Daoy (cell line): ENCODE results near the gene RBP4. TPM values are rescaled to one million over a fixed set of nuclear protein-coding genes. Genes with fewer than 3 reads are reported as not detected.

Source experiments
- DNase-seq: peaks from one replicate; pipeline ENCODE4 v3.0.0-alpha.2; 2015; ENCODE audit warnings: low read depth
- total RNA-seq: library from RNA; depleted of rRNA; stranded (reverse); fragments of >200 nt; shearing (Covaris generic); gene quantifications from 2 replicates; pipeline ENCODE4 v1.2.3, GENCODE V29; 2014; rRNA removed

Gene RBP4
- not detected in 2 replicates for total RNA-seq

DNA sequence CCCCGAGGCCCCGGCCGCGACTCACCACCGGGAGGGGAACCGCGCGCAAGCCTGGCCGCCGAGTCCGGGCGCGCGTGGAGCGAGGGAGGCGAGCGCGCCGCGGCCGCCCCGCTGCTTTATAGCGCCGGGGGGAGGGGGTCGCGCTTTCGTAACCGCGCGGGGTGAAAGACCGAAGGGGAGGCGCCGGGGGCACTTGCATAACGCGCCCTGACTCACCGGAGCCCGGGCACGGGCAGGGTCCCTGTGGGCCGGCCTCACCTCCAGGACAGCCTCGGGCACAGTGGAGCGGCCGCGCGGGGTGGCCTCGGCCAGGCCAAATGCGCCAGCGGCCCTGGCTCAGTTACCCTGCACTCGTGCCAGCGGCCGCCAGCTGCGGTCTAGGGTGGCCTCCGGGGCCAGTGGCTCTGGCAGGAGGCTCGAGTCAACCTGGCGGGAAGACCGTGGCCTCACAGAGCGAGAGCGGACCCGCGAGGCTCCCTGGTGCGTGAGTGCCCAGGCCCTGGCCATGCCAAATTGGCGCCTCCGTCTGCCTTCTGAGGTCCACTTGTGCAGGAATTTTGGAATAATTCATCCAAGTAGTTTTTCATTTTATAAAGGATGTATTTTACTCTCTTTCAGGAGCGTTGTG, at the start of gene RBP4:
TSS of gene RBP4 (minus strand) at position 90 of the 628 bp plus-strand sequence. CDS start 207 bp downstream, outside the sequence.
- DNase-seq: no peak

GRCh38 chr10:93639791-93640190, 38.8 kb upstream of the RBP4 start:
- no peak for DNase-seq

DNA sequence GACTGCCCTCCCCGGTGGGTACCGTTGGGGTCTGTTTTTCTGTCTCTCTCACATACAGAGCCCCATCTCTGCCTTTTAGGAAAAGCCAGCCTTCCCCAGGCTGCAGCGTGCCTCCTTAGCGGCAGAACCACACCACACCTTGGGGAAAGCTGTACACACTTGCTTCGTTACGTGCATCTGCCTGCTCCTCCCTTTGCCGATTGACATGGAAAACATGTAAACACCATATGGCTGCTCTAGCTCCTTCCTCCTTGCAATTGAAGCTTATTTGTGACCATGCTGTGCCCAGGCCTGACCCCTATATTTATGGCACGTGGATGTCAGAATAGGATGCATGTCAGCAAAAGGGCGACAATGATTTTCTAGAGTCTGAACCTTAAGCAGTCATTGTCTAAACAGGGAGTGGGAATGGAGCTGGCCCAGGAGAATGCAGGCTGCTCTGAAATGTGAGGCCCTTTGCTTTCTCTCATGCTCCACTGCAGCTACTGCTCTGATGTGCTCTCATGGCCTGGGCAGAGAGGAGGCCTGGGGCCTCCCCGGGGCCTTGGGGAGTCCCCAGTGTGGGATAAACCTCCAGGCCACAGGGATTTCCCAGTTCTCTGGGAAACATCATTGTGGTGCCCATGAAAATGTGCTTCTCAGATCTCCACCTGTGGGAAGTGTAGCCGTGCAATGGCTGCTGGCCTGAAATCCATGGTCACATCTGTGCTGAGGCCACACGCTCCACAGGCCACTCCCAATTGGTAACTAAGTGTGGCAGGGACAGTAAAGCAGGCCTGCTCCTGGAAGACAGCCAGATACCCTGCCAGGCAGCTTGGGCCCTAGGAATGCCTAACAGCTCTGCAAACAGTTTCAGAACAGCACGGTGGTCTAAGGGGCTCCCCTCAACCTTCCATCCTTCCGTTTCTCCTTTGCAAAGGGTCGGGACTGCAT, 29.9 kb upstream of the RBP4 start:
- DNase-seq: no peak

GRCh38 chr10:93629647-93630305, 28.7 kb upstream of the RBP4 start:
- no peak for DNase-seq

- no peak for DNase-seq
Observed at GRCh38 chr10:93628858-93629257, 27.8 kb upstream of the RBP4 start.

- no peak for DNase-seq
Observed at GRCh38 chr10:93622942-93623341, 21.9 kb upstream of the RBP4 start.

DNA sequence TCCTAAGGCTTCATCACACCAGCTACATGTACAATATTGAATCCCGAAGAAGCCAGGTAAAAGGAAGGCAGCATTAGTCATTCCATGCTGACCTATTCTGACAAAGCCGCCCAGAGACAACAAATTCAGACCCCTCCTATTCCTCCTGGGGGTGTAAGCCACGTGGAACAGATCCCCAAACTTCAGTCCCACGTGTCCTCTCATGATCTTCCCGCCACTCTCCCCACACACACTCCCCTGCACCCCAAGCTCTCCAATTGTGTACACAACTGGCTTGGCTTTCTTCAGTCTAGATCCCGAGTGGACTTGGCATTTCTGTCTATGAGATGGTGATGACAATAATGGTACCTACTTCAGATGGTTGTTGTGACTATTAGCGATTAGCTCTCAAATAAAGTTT, 19.9 kb upstream of the RBP4 start:
- DNase-seq: no peak

DNA sequence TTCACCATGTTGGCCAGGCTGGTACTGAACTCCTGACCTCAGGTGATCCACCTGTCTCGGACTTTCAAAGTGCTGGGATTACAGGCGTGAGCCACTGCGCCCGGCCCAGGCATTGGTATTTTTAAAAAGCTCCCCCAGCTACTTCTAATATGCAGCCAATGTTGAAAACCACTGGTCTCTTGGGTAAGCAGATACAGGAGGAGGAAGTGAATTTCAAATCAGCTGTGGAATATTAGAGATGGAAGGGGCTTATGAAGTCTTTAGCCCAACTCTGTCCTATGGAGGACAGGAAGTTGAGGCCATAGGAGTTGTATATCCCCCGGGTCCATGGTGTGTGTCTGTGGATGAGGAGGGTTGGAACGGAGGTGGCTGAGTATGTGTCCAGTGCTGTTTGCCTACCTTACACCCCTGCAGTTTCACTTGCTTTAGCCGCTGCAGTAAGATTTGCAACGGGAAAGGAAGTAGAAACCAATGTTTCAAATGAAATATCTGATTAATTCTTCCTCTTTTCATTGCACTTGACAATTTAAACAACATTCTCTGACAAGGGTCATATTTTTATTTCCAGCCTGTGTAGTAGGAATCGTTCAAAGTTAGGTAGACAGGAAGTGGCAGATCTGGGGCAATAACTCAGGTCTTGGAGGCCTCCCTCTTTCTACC, 14.7 kb upstream of the RBP4 start:
- no peak for DNase-seq

- DNase-seq: no peak
Observed at GRCh38 chr10:93614101-93614825, 13.2 kb upstream of the RBP4 start.

DNA sequence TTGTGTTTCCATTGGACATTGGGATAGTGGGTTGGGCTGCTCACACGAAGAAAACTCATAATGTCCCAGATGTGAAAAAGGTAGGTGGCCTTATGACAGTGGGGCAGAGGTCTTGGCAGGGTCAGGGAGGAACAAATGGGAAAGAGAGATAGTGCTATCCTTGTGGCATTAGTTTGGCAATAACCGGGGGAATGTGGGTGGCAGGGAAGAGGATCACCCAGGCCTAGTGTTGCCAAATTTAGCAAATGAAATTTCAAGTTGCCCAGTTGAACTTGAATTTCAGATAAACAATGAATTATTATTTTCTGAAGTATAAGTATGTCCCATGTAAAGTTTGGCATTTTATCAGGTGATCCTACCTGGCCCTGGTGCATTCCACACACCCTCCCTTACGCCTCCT, 12.1 kb upstream of the RBP4 start:
- DNase-seq: no peak

GRCh38 chr10:93612311-93612710, 11.3 kb upstream of the RBP4 start, which contains the start of gene PDE6C:
Gene PDE6C, plus strand, starts transcription at chr10:93612537. Its CDS starts 189 bp downstream, at chr10:93612726.
- DNase-seq: no peak

GRCh38 chr10:93608421-93608820, 7.4 kb upstream of the RBP4 start:
- DNase-seq: no peak

DNA sequence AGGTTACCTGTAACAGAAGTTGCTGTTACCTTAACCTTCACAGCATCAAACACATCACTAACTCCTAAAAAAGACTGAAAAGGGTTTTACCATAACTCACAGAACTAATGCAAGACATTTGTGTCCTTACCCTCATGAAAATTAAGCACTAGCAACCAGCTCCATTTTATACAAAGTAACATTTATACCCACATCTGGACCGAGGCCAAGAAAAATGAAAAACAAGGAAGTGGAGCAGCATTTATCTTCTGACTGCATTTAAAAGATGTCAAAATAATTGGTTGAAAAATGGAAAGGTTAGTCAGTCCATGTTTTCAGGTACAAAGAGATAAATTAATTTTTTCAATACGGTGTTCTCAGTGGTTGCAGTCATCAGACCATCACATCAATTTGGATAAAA, 3.1 kb upstream of the RBP4 start:
- no peak for DNase-seq

GRCh38 chr10:93603023-93603422, 2.0 kb upstream of the RBP4 start:
- DNase-seq: no peak

- no peak for DNase-seq
Observed at GRCh38 chr10:93601774-93602162, 733 bp upstream of the RBP4 start.

- DNase-seq: no peak
Observed at GRCh38 chr10:93600446-93601145, 439 bp downstream of the RBP4 start.

GRCh38 chr10:93599778-93600177, 1.3 kb downstream of the RBP4 start:
- no peak for DNase-seq

GRCh38 chr10:93599335-93599734, 1.7 kb downstream of the RBP4 start:
- DNase-seq: no peak

DNA sequence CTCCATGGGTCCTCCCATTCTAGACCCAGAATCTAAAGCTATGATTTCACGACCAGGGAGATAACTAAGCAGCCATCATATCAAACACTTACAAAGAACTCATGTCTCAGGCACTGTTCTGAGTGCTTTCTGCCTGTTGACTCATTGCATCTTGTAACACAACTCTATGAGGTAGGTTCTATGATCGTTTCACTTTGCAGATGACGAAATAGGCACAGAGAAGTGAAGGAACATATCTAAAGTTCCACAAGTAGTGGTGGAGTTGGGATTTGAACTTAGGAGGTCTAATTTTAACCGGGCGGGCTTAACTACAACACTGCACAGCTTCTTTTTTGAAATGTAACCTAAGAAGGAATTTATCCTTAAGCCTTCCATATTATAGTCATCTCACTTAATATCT, 2.9 kb downstream of the RBP4 start:
- DNase-seq: no peak

GRCh38 chr10:93597075-93597599, 3.9 kb downstream of the RBP4 start:
- DNase-seq: no peak
